Measurements from ENCODE around the gene SLC35A2.

GRCh38 chrX:48896611-48897011, 14.8 kb downstream of the SLC35A2 start:
- TF ChIP-seq CTCF (IDR thresholded peaks at IDR 0.05) (no peak), POLR2AphosphoS5 (IDR thresholded peaks at IDR 0.05; ENCODE audit: insufficient read depth in 1 of 2, low read depth in 1 of 2) (no peak), POLR2A (IDR thresholded peaks at IDR 0.05) (no peak)
